PFSK-1 (cell line): ENCODE results near the gene TTC27.

Source experiments
- FOXP2 ChIP-seq: optimal IDR thresholded peaks from 2 replicates; pipeline ENCODE3; 2011; ENCODE audit warnings: borderline replicate concordance, control low read depth, inconsistent platforms; ENCODE audit not compliant: insufficient read depth; ENCODE audit errors: extremely low read length, extremely low read depth
- POLR2AphosphoS5 ChIP-seq: IDR thresholded peaks from 2 replicates; pipeline ENCODE4 v1.6.1; 2012; ENCODE audit warnings: low read depth, mild to moderate bottlenecking, control low read depth, low read length, moderate library complexity
- REST ChIP-seq, 2 experiments: IDR thresholded peaks; 2 replicates each; pipeline versions ENCODE4 v1.6.1 to v1.8.0; 2011 to 2012; ENCODE audit warnings: low read depth in 2 of 2, low read length in 2 of 2, control low read depth in 1 of 2, inconsistent platforms in 1 of 2, mild to moderate bottlenecking in 1 of 2, moderate library complexity in 1 of 2; ENCODE audit not compliant: insufficient read depth in 1 of 2
- SIN3A ChIP-seq: IDR thresholded peaks from 2 replicates; pipeline ENCODE4 v1.6.1; 2012; ENCODE audit warnings: mild to moderate bottlenecking, low read length, moderate library complexity, borderline replicate concordance; ENCODE audit not compliant: insufficient read depth
- TAF1 ChIP-seq: IDR thresholded peaks from 2 replicates; pipeline ENCODE4 v1.6.1; 2012; ENCODE audit warnings: low read length, control low read depth, borderline replicate concordance; ENCODE audit not compliant: insufficient read depth

Gene TTC27

DNA sequence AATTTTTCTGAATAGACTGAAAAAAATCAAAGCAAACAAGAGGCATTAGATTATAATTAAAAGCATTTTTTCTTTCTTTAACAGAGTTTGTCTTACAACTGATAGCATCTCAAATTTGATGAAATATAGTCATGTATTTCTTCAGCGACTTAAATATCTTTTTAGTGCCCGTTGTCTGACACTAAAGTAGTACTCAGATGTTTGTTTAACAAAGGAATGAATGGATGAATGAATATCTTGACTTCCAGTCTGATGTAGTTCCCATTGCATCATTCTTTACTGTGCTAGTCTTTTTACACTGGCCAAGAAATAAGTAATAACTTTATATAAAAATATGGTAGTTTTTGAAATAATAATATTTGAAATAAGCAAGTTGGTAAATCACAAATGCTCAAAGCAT is 111.1 kb downstream of the TTC27 start:
- TF ChIP-seq TAF1 (no peak), FOXP2 (no peak), POLR2AphosphoS5 (no peak; the same call in 1 of the 2 replicates), SIN3A (no peak), REST (IDR thresholded peaks at IDR 0.05; ENCODE audit: insufficient read depth in 1 of 2, low read depth in 2 of 2, low read length in 2 of 2) (no peak)

DNA sequence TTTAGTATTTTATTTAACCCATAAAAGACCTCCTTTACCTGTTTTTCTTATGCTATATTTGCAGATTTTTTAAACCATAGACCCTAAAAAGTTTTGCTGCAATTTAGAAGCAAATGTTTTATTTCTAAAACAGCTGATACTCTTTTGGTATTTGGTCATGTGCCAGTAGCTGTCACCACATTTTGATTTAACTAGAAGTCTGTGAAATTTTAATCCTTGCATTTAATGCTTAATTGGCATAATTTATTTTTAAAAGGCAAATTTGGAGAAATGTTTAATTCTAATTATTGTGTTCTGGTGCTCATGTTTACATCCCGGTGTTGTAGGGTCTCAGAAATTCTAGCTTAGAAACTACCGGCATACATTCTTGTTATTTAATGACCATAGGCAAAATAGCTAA is 111.8 kb downstream of the TTC27 start:
- TF ChIP-seq SIN3A = no peak
- TF ChIP-seq TAF1 = no peak
- TF ChIP-seq REST (IDR thresholded peaks at IDR 0.05; ENCODE audit: insufficient read depth in 1 of 2, low read depth in 2 of 2, low read length in 2 of 2) = no peak
- no peak for TF ChIP-seq POLR2AphosphoS5
- TF ChIP-seq FOXP2 = no peak

DNA sequence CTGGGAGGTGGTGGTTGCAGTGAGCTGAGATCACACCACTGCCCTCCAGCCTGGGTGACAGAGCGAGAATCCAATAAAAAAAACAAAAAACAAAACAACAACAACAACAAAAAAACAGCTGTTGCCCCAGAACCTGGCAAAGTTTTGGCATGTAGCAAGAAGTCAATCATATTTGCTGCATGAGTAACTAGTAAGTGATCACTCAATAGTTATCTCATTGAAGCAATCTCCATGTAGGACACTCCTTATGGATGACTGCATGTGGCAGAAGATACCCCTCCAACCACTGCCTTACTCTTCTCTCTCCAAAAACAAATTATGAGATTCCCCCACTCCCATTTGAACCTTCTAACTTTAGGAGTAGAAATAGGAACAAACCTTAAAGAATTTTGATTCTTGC is 113.7 kb downstream of the TTC27 start:
- TF ChIP-seq TAF1 (no peak), FOXP2 (no peak), SIN3A (no peak), REST (IDR thresholded peaks at IDR 0.05; ENCODE audit: insufficient read depth in 1 of 2, low read depth in 2 of 2, low read length in 2 of 2) (no peak), POLR2AphosphoS5 (no peak)

- TF ChIP-seq SIN3A (no peak), REST (IDR thresholded peaks at IDR 0.05; ENCODE audit: insufficient read depth in 1 of 2, low read depth in 2 of 2, low read length in 2 of 2) (no peak), POLR2AphosphoS5 (no peak), FOXP2 (no peak), TAF1 (no peak)
Measured at GRCh38 chr2:32742376-32742775, 114.5 kb downstream of the TTC27 start.

- TF ChIP-seq POLR2AphosphoS5 (no peak), SIN3A (no peak), TAF1 (no peak), REST (IDR thresholded peaks at IDR 0.05; ENCODE audit: insufficient read depth in 1 of 2, low read depth in 2 of 2, low read length in 2 of 2) (no peak), FOXP2 (no peak)
Measured at GRCh38 chr2:32743480-32744236, 115.8 kb downstream of the TTC27 start.
